Measurements from ENCODE around the gene CDH13. TPM values are rescaled to one million over a fixed set of nuclear protein-coding genes. Genes with fewer than 3 reads are reported as not detected.

CDH13 gene
- polyA plus RNA-seq, 1 experiment: 113 TPM

- Histone ChIP-seq H3K27me3 (ENCODE audit: control insufficient read depth, insufficient read depth, low read length) (no peaks in the 10 kb centered on the region), H3K4me3 (ENCODE audit: low read depth, low read length) (no peak overlapping the region), H3K36me3 (ENCODE audit: control insufficient read depth, insufficient read depth, low read length) (no peaks in the 10 kb centered on the region)
- POLR2A ChIA-PET: no interaction called here
- CTCF ChIA-PET: interaction anchor here (0.5 to 0.9 kb wide), 2 partner anchors 12 to 53 kb away, joined by 3 to 4 read pairs; no protein-coding TSS in a partner anchor
- no peak for TF ChIP-seq CTCF (IDR thresholded peaks at IDR 0.05; ENCODE audit: insufficient read depth, low read depth, low read length)
- DNase-seq (ENCODE audit: low read depth): no peak
Measured at GRCh38 chr16:83458612-83459011, 831.8 kb downstream of the CDH13 start.

GRCh38 chr16:83464991-83465390 is 838.2 kb downstream of the CDH13 start:
- POLR2A ChIA-PET: no interaction called here
- CTCF ChIA-PET: interaction anchor here (0.6 kb wide), 1 partner anchor 108 kb away, joined by 3 read pairs; no protein-coding TSS in a partner anchor
- Histone ChIP-seq H3K4me3 (ENCODE audit: low read depth, low read length) (no peak overlapping the region), H3K27me3 (ENCODE audit: control insufficient read depth, insufficient read depth, low read length) (no peaks in the 10 kb centered on the region), H3K36me3 (ENCODE audit: control insufficient read depth, insufficient read depth, low read length) (no peaks in the 10 kb centered on the region)
- no peak for DNase-seq (ENCODE audit: low read depth)
- TF ChIP-seq CTCF (IDR thresholded peaks at IDR 0.05; ENCODE audit: insufficient read depth, low read depth, low read length): no peak

GRCh38 chr16:83470416-83470815 is 843.6 kb downstream of the CDH13 start:
- POLR2A ChIA-PET: no interaction called here
- Histone ChIP-seq H3K4me3 (ENCODE audit: low read depth, low read length) (no peak overlapping the region), H3K36me3 (ENCODE audit: control insufficient read depth, insufficient read depth, low read length) (no peaks in the 10 kb centered on the region), H3K27me3 (ENCODE audit: control insufficient read depth, insufficient read depth, low read length) (no peaks in the 10 kb centered on the region)
- no peak for DNase-seq (ENCODE audit: low read depth)
- TF ChIP-seq CTCF (IDR thresholded peaks at IDR 0.05; ENCODE audit: insufficient read depth, low read depth, low read length): no peak
- CTCF ChIA-PET: no interaction called here

GRCh38 chr16:83472776-83473501 is 846.2 kb downstream of the CDH13 start:
- Histone ChIP-seq H3K36me3 (ENCODE audit: control insufficient read depth, insufficient read depth, low read length) (no peaks in the 10 kb centered on the region), H3K4me3 (ENCODE audit: low read depth, low read length) (no peak overlapping the region), H3K27me3 (ENCODE audit: control insufficient read depth, insufficient read depth, low read length) (no peaks in the 10 kb centered on the region)
- no peak for TF ChIP-seq CTCF (IDR thresholded peaks at IDR 0.05; ENCODE audit: insufficient read depth, low read depth, low read length)
- no peak for DNase-seq (ENCODE audit: low read depth)
- POLR2A ChIA-PET: no interaction called here
- CTCF ChIA-PET: interaction anchor here (0.6 kb wide), 1 partner anchor 368 kb away, joined by 3 read pairs; no protein-coding TSS in a partner anchor

- no peak for TF ChIP-seq CTCF (IDR thresholded peaks at IDR 0.05; ENCODE audit: insufficient read depth, low read depth, low read length)
- CTCF ChIA-PET: no interaction called here
- Histone ChIP-seq H3K27me3 (ENCODE audit: control insufficient read depth, insufficient read depth, low read length) (no peaks in the 10 kb centered on the region), H3K36me3 (ENCODE audit: control insufficient read depth, insufficient read depth, low read length) (no peaks in the 10 kb centered on the region), H3K4me3 (ENCODE audit: low read depth, low read length) (no peak overlapping the region)
- DNase-seq (ENCODE audit: low read depth): no peak
- POLR2A ChIA-PET: no interaction called here
Measured at GRCh38 chr16:83473926-83474650, 847.3 kb downstream of the CDH13 start.
